AML-193 (cell line): ENCODE data around the gene IGLL5.
"Not testable (repeated sequence)": the region's sequence is repeated elsewhere in the genome, so short reads cannot be mapped to it uniquely, and the experiment has no call there.

Source experiments
- DNase-seq, 2 experiments: peaks; one replicate each; lab custom pipeline; 2025; lab: John Stamatoyannopoulos, UW

IGLL5 gene

GRCh38 chr22:22900527-22901205 is 13.1 kb downstream of the IGLL5 start:
- DNase-seq: not testable (repeated sequence)

GRCh38 chr22:22901578-22902218 is 14.1 kb downstream of the IGLL5 start:
- DNase-seq: no peak

- no peak for DNase-seq
Measured at GRCh38 chr22:22902247-22903001, 14.8 kb downstream of the IGLL5 start.

- DNase-seq: no peak
Measured at GRCh38 chr22:22903355-22903777, 15.8 kb downstream of the IGLL5 start.

- DNase-seq: not testable (repeated sequence)
Measured at GRCh38 chr22:22903781-22904192, 16.2 kb downstream of the IGLL5 start.

GRCh38 chr22:22904736-22905135 is 17.1 kb downstream of the IGLL5 start:
- not testable (repeated sequence) for DNase-seq

- DNase-seq: not testable (repeated sequence)
Measured at GRCh38 chr22:22906391-22906790, 18.8 kb downstream of the IGLL5 start.

GRCh38 chr22:22906907-22907550 is 19.4 kb downstream of the IGLL5 start:
- no peak for DNase-seq

- DNase-seq: no peak
Measured at GRCh38 chr22:22907551-22908494, 20.2 kb downstream of the IGLL5 start.

- DNase-seq: no peak
Measured at GRCh38 chr22:22908495-22908861, 20.9 kb downstream of the IGLL5 start.

- no peak for DNase-seq
Measured at GRCh38 chr22:22908941-22909604, 21.5 kb downstream of the IGLL5 start.

GRCh38 chr22:22909605-22910271 is 22.1 kb downstream of the IGLL5 start:
- DNase-seq: no peak

GRCh38 chr22:22910272-22911240 is 22.9 kb downstream of the IGLL5 start:
- no peak for DNase-seq

GRCh38 chr22:22911327-22912134 is 23.9 kb downstream of the IGLL5 start:
- no peak for DNase-seq

- no peak for DNase-seq
Measured at GRCh38 chr22:22912135-22912987, 24.7 kb downstream of the IGLL5 start.

GRCh38 chr22:22912988-22913253 is 25.3 kb downstream of the IGLL5 start:
- DNase-seq: no peak

- DNase-seq: no peak
Measured at GRCh38 chr22:22913989-22914388, 26.4 kb downstream of the IGLL5 start.
